AG04449 (cell line): Measurements from ENCODE around the gene WDTC1.

ENCODE experiments used
- CTCF ChIA-PET: fragments of 350-600 bp; formaldehyde crosslinking; extraction: SDS; loops from one replicate; lab custom pipeline; 2021; ENCODE audit warnings: antibody characterized with exemption; lab: Yijun Ruan, JAX
- POLR2A ChIA-PET: fragments of 400-600, 350-600 bp; formaldehyde crosslinking; extraction: SDS; loops from one replicate; lab custom pipeline; 2020; ENCODE audit warnings: antibody characterized with exemption, inconsistent platforms; lab: Yijun Ruan, JAX
- DNase-seq: peaks from one replicate; pipeline ENCODE4 v3.0.0-alpha.2; 2010; ENCODE audit warnings: low read depth, low spot score
- H3K4me3 ChIP-seq: 2 replicates; pipeline ENCODE4 v1.5.1; 2011; ENCODE audit warnings: low read depth, mild to moderate bottlenecking, control low read depth, low read length
- TF ChIP-seq, protein P1 (sequence below): IDR thresholded peaks from one replicate; pipeline ENCODE4 v1.5.1; 2011; ENCODE audit warnings: mild to moderate bottlenecking, moderate library complexity, low read length, control low read depth, inconsistent platforms; ENCODE audit not compliant: insufficient read depth; ENCODE audit errors: missing control alignments

Gene WDTC1

DNA sequence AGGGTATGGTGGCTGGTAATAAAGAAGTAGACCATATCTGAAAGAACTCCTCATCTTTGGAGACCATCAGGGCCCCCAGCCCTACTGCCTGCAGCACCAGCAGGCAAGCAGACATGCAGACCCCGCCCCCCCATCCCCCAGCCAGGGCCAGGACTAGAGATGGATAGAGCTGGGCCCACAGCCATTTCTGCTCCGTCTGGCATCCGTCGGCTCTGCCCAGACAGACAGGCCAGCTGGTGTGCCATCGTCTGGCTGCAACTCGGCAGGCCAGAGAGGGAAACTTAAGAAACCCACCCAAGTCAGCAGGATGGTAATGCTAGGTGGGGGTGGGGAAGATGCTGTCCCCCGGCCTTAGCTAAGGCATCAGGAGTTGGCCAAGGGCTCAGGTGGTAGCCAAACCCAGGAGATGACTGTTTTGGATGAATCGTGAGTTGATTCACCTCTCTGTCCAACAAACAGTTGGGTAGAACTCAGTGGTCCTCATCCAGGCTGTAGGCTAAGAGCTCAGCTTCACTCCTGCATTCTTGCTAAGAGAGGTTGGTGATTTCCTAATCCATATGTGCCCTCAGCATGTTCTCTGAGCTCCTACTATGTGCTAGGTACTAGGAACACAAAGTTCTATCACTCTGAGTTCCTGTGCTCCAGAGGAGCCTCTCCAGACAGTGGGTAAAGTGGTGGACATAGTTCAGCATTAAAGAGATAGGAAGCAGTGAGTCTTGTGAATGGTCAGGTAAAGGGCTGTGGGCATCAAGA, 64.4 kb downstream of the WDTC1 start:
- H3K4me3 ChIP-seq, result no peak overlapping the region
- no peak for DNase-seq
- CTCF ChIA-PET, result interaction anchor here (0.8 to 18.6 kb wide), 38 partner anchors 8 to 371 kb away, joined by 3 to 671 read pairs (median 12); partner anchors contain the start of genes AHDC1, CD164L2, GPR3 and MAP3K6
- POLR2A ChIA-PET, result interaction anchor here (0.6 to 3.5 kb wide), 11 partner anchors 26 to 305 kb away, joined by 3 to 31 read pairs (median 4); partner anchors contain the start of genes AHDC1, MAP3K6 and SLC9A1
- TF ChIP-seq, protein P1, sequence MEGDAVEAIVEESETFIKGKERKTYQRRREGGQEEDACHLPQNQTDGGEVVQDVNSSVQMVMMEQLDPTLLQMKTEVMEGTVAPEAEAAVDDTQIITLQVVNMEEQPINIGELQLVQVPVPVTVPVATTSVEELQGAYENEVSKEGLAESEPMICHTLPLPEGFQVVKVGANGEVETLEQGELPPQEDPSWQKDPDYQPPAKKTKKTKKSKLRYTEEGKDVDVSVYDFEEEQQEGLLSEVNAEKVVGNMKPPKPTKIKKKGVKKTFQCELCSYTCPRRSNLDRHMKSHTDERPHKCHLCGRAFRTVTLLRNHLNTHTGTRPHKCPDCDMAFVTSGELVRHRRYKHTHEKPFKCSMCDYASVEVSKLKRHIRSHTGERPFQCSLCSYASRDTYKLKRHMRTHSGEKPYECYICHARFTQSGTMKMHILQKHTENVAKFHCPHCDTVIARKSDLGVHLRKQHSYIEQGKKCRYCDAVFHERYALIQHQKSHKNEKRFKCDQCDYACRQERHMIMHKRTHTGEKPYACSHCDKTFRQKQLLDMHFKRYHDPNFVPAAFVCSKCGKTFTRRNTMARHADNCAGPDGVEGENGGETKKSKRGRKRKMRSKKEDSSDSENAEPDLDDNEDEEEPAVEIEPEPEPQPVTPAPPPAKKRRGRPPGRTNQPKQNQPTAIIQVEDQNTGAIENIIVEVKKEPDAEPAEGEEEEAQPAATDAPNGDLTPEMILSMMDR, result no peak

DNA sequence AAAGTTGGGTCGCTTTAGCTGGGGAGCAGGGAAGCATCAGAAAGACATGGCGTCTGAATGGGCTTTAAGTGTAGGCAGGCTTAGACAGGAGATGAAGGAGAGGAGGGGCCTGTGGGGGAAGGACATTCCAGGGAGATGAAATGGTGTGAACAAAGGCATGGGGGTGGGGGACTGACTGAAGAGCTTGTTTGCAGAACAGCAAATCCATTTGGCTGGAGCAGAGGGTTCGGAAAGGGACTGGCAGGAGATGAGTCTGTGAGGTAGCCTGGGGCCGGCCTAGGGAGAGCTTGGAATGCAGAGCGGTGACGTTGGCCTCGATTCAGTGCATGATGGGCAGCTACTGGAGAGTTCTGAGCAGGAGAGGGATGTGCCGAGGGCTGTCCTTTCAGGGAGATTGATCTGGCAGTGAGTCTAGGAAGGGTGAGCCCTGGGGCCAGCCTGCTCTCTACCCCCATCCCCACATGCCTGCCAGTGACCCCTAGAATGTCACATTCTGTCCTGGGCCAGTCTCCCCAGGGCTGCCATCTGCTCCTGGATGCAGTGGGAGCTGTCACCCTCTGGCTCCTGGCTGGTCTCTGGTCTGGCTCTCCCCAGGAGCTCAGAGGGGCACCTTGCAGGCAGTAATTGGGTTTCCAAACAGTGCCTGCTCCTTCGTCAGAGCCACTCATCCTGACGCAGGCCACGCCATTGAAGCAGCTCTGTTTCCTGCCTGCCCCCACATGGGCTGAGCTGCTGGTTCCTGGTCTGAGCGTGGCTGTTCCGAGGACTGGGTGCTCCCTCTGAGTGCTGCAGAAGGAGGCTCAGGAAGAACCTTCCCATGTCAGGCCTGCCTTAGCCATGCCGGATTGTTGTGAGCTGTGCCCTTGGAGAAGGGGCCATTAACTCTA, 65.2 kb downstream of the WDTC1 start:
- POLR2A ChIA-PET, result interaction anchor here (0.6 to 3.5 kb wide), 14 partner anchors 25 to 304 kb away, joined by 3 to 31 read pairs (median 4); partner anchors contain the start of genes AHDC1, MAP3K6 and SLC9A1
- CTCF ChIA-PET, result interaction anchor here (0.6 to 18.6 kb wide), 49 partner anchors 8 to 370 kb away, joined by 3 to 671 read pairs (median 5); partner anchors contain the start of genes AHDC1, CD164L2, GPR3 and MAP3K6
- TF ChIP-seq, protein P1, result no peak
- H3K4me3 ChIP-seq, result no peak overlapping the region
- peak; percentile 99 for DNase-seq

DNA sequence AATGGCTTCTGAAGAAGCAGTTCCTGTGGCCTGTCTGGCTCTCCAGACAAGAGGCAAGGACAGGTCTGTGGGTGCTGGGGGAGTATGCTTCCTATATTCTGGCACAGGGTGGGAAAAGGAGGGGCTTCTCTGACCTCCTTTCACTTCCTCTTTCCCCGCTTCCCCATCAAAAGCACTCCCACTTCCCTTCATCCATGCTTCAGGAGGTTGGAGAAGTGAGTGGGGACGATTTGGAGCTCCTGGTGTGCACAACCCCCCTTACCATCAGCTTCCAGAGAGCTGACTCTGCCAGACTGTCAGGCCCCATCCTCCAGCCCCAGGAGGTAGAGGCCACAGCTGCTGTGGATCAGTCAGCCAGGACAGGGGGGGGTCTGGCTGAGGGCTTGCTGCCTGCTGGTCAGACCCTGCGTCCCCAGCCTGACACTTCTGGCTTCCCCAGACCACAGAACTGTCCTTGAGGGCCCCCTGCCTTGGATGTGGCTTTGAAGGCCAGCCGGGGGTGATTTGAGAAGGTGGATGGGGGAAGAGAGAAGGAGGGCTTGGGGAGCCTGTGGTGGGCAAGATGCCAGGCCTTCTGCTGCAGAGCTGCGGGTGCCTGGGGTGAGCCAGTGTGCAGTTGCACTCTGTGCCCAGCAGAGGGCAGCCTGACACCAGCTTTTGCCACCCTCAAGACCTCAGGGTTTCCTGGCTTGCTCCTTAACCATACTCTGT, 66.1 kb downstream of the WDTC1 start:
- TF ChIP-seq, protein P1, result peak; percentile 99
- peak; percentile 62 for DNase-seq
- H3K4me3 ChIP-seq, result peak overlapping the region; percentile 29
- ChIA-PET CTCF (interaction anchor here (0.6 to 18.6 kb wide), 47 partner anchors 9 to 386 kb away, joined by 3 to 671 read pairs (median 5); partner anchors contain the start of genes AHDC1, CD164L2, GPR3 and MAP3K6), POLR2A (interaction anchor here (0.7 to 3.5 kb wide), 8 partner anchors 66 to 302 kb away, joined by 3 to 31 read pairs (median 8); partner anchors contain the start of genes MAP3K6 and SLC9A1)

DNA sequence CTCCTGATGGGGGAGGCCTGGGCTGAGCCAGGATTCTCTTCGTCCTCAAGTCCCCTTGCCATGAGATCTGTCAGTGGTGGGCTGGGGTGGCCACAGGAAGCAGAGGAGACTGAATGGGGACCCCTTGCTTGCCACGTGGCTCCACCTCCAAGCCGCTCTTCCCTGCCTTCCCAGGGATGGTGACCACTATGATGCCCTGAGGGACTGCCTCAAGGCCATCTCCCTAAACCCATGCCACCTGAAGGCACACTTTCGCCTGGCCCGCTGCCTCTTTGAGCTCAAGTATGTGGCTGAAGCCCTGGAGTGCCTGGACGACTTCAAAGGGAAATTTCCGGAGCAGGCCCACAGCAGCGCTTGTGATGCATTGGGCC, 66.6 kb downstream of the WDTC1 start:
- no peak overlapping the region for H3K4me3 ChIP-seq
- ChIA-PET CTCF (interaction anchor here (0.6 to 18.6 kb wide), 40 partner anchors 13 to 385 kb away, joined by 3 to 671 read pairs (median 6); partner anchors contain the start of genes AHDC1, CD164L2, GPR3 and MAP3K6), POLR2A (interaction anchor here (1.3 to 3.5 kb wide), 5 partner anchors 65 to 301 kb away, joined by 4 to 31 read pairs (median 9); partner anchors contain the start of gene MAP3K6)
- TF ChIP-seq, protein P1, result no peak
- no peak for DNase-seq

DNA sequence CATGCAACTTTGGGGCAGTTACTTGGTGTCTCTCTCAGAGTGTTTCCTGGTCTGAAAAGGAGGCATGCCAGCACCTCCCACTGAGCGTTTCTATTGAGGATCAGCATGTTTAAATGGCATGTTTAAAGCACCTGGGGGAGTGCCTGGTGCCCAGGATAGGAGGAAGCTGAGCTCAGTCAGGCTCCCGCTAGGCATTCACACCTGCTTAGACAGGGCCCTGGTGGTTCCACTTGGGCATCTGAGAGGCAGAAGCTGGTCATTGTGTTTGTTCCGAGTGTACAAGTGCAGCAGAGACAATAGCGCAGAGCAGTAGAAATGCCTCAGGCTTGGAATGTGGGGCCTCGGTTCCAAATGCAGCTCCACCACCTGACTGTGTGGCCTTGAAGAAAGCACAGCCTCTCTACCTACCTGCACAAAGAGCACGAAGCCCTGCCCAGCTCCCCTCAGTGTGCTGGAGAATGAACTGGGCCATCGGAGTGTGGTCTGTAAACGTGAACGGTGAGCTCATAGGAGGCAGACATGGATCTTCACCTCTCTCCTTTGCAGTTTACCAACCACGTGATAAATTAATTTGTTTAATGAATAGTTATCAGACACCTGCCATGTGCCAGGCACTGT, 67.3 kb downstream of the WDTC1 start:
- DNase-seq, result no peak
- no peak overlapping the region for H3K4me3 ChIP-seq
- ChIA-PET CTCF (interaction anchor here (0.6 to 18.6 kb wide), 32 partner anchors 12 to 385 kb away, joined by 3 to 671 read pairs (median 7); partner anchors contain the start of genes AHDC1, CD164L2, GPR3 and MAP3K6), POLR2A (interaction anchor here (0.6 to 3.4 kb wide), 2 partner anchors 9 to 93 kb away, joined by 4 to 17 read pairs; no protein-coding TSS in a partner anchor)
- TF ChIP-seq, protein P1, result no peak
